Progenitor cell of endocrine pancreas (in vitro differentiated cells): ENCODE data around the gene ATN1. TPM values are rescaled to one million over a fixed set of nuclear protein-coding genes. Genes with fewer than 3 reads are reported as not detected.

ENCODE experiments used
- DNase-seq: peaks from one replicate; pipeline ENCODE4 v3.0.0; 2021; ENCODE audit warnings: low spot score; ENCODE audit not compliant: unreplicated experiment
- H3K27ac Mint-ChIP-seq: 2 replicates; pipeline ENCODE4 v1.8.0; 2021; ENCODE audit warnings: mild to moderate bottlenecking, moderate library complexity, mixed read lengths
- H3K27me3 Mint-ChIP-seq: 2 replicates; pipeline ENCODE4 v1.8.0; 2021; ENCODE audit warnings: mixed read lengths
- H3K36me3 Mint-ChIP-seq: 2 replicates; pipeline ENCODE4 v1.8.0; 2022; ENCODE audit warnings: mixed read lengths; ENCODE audit not compliant: insufficient read depth
- H3K4me1 Mint-ChIP-seq: 2 replicates; pipeline ENCODE4 v1.8.0; 2021; ENCODE audit warnings: low read depth, mixed read lengths
- H3K4me3 Mint-ChIP-seq: 2 replicates; pipeline ENCODE4 v1.8.0; 2021; ENCODE audit warnings: low read depth, mild to moderate bottlenecking, moderate library complexity, mixed read lengths
- H3K9me3 Mint-ChIP-seq: 2 replicates; pipeline ENCODE4 v1.8.0; 2021; ENCODE audit warnings: low read depth, mixed read lengths
- total RNA-seq: library from RNA; stranded (reverse); gene quantifications from 2 replicates; pipeline ENCODE4 v1.2.1, GENCODE V29; 2021
- TF ChIP-seq, protein P1 (sequence below): fragments of 200-600 bp; sonication (generic); IDR thresholded peaks from one replicate; pipeline ENCODE4 v1.5.0; 2021; ENCODE audit warnings: antibody characterized with exemption, mild to moderate bottlenecking; ENCODE audit not compliant: unreplicated experiment

Gene ATN1
- total RNA-seq, 1 donor from 2014 or later, result 250 TPM

DNA sequence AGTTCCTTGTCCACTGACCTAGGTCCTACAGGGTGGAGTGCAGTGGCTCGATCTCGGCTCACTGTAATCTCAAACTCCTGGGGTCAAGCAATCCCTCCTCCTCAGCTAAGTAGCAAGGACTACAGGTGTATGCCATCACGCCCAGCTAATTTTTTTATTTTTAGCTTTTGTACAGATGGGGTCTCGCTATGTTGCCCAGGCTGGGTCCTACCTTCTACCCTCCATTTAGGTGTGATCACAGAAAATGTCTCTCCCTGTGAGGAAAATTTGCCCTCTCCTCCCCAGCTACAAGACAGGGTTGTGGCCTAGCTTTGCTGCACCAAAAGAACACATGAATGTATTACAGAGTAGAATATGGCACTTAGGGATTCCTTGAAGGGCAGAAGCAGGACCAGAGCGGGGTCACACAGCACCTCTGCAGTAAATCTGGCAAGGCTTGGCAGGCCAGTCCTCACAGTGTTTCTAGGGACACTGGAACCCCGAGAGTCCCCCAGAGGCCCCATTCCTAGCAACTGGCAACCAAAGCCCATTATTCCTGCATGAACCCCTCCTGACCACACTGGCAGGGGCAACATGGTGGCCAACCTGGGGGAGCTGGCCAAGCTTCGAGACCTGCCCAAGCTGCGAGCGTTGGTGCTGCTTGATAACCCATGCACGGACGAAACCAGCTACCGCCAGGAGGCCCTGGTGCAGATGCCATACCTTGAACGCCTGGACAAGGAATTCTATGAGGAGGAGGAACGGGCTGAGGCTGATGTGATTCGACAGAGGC is 15.4 kb upstream of the ATN1 start:
- Mint-ChIP-seq H3K9me3 (no peaks in the 10 kb centered on the region), H3K4me3 (peak overlapping the region; percentile 86), H3K27me3 (peaks cover 29% of the 10 kb centered on the region), H3K4me1 (peaks cover 22% of the 10 kb centered on the region), H3K36me3 (peaks cover 1% of the 10 kb centered on the region), H3K27ac (no peak overlapping the region)
- TF ChIP-seq, protein P1, sequence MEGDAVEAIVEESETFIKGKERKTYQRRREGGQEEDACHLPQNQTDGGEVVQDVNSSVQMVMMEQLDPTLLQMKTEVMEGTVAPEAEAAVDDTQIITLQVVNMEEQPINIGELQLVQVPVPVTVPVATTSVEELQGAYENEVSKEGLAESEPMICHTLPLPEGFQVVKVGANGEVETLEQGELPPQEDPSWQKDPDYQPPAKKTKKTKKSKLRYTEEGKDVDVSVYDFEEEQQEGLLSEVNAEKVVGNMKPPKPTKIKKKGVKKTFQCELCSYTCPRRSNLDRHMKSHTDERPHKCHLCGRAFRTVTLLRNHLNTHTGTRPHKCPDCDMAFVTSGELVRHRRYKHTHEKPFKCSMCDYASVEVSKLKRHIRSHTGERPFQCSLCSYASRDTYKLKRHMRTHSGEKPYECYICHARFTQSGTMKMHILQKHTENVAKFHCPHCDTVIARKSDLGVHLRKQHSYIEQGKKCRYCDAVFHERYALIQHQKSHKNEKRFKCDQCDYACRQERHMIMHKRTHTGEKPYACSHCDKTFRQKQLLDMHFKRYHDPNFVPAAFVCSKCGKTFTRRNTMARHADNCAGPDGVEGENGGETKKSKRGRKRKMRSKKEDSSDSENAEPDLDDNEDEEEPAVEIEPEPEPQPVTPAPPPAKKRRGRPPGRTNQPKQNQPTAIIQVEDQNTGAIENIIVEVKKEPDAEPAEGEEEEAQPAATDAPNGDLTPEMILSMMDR, result no peak
- no peak for DNase-seq

DNA sequence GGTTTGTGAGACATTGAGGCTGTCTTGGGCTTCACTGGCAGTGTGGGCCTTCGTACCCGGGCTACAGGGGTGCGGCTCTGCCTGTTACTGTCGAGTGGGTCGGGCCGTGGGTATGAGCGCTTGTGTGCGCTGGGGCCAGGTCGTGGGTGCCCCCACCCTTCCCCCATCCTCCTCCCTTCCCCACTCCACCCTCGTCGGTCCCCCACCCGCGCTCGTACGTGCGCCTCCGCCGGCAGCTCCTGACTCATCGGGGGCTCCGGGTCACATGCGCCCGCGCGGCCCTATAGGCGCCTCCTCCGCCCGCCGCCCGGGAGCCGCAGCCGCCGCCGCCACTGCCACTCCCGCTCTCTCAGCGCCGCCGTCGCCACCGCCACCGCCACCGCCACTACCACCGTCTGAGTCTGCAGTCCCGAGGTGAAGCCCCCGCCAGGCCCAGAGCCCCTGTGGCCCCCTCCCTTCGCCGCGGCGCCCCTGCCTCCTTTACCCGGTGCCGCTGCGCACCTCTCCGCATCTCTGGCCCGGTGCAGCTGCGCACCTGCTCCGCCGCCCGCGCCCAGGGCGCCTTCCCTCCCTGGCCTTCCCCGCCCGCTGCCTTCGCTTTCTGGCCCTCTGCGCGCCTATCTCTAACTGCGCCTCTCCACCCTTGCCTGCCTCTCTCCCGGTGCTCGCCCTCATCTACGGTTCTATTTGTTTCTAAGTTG is 13.4 kb upstream of the ATN1 start, which contains the start of gene ENO2:
Gene ENO2, plus strand, starts transcription at position 335 of the 701 bp plus-strand sequence. CDS start 1,253 bp downstream, outside the sequence.
- peaks cover 5% of the 10 kb centered on the region for H3K36me3 Mint-ChIP-seq
- peak within 1 kb of the TSS; percentile 86 for H3K4me3 Mint-ChIP-seq
- peak; percentile 56 for DNase-seq
- H3K4me1 Mint-ChIP-seq, result peaks cover 22% of the 10 kb centered on the region
- H3K9me3 Mint-ChIP-seq, result no peaks in the 10 kb centered on the region
- H3K27ac Mint-ChIP-seq, result peak within 1 kb of the TSS; percentile 85
- peaks cover 29% of the 10 kb centered on the region for H3K27me3 Mint-ChIP-seq
- TF ChIP-seq, protein P1, result no peak

DNA sequence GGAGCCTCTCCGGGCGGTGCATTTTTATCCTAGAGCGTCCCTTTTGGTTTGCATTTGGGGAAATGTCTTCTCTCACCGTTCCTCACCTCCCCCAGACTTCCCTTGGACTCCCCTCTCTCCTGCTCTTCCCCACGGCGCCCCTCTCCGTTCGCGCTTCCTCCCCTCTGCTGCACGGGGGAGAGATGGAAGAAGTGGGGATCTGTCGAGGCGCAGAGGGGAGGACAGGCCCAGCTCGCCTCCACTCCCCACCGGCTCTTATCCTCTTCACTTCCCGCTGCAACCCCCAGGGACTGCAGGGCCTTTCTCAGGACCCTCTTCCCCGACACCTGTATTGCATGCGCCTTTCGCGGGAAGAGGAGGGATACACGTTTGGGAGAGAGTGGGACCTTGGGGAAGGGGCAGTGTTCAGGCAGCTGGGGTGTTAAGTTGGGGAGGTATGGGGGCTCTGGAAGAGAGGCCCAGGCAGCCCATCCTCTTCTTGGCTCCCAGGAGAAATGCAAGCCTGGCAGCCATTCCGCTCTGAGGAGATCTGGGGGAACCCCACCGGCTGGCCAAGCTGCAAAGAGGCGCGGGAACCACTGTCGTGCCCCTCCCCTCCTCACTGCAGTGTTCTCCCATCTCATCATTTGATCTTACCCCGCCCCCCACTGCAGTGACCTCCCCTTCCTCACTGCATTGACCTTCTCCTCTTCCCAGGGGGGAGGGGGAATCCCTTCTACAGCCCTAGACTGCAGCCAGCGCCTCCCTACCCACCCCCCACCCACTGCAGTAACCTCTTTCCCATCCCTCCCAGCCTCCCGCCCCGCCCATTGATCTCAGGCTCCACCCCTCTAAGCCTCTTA is 12.6 kb upstream of the ATN1 start:
- peaks cover 22% of the 10 kb centered on the region for H3K4me1 Mint-ChIP-seq
- no peaks in the 10 kb centered on the region for H3K9me3 Mint-ChIP-seq
- DNase-seq, result no peak
- H3K27me3 Mint-ChIP-seq, result peaks cover 29% of the 10 kb centered on the region
- H3K4me3 Mint-ChIP-seq, result peak overlapping the region; percentile 86
- peak overlapping the region; percentile 85 for H3K27ac Mint-ChIP-seq
- peaks cover 10% of the 10 kb centered on the region for H3K36me3 Mint-ChIP-seq
- TF ChIP-seq, protein P1, result no peak

- H3K36me3 Mint-ChIP-seq, result peaks cover 10% of the 10 kb centered on the region
- peak overlapping the region; percentile 86 for H3K4me3 Mint-ChIP-seq
- H3K27me3 Mint-ChIP-seq, result peaks cover 28% of the 10 kb centered on the region
- DNase-seq, result no peak
- no peak overlapping the region for H3K27ac Mint-ChIP-seq
- TF ChIP-seq, protein P1, result no peak
- no peaks in the 10 kb centered on the region for H3K9me3 Mint-ChIP-seq
- peaks cover 22% of the 10 kb centered on the region for H3K4me1 Mint-ChIP-seq
Measured at GRCh38 chr12:6915789-6916285, 11.9 kb upstream of the ATN1 start.
